ENCODE measurements around the gene NPPA.

DNA sequence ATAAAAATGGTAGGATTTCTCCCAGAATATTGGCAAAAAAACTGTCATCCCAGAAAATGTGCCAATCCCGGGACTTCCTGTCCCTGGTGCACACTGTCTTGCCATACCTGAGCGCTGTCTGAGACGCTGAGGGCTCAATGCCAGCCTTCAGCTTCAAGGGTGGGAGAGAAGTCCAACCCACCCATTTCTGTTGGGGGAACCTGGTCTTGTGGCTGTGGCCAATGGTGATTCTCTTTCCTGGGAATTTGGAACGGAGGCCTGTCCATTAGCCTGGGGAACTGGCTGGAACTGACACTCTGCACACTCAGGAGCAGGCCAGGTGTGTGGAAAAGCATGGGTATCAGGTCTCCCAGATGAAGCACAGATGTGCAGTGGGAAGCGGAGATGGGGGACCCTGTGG is 48.5 kb downstream of the NPPA start:
- TF ChIP-seq, protein P1, sequence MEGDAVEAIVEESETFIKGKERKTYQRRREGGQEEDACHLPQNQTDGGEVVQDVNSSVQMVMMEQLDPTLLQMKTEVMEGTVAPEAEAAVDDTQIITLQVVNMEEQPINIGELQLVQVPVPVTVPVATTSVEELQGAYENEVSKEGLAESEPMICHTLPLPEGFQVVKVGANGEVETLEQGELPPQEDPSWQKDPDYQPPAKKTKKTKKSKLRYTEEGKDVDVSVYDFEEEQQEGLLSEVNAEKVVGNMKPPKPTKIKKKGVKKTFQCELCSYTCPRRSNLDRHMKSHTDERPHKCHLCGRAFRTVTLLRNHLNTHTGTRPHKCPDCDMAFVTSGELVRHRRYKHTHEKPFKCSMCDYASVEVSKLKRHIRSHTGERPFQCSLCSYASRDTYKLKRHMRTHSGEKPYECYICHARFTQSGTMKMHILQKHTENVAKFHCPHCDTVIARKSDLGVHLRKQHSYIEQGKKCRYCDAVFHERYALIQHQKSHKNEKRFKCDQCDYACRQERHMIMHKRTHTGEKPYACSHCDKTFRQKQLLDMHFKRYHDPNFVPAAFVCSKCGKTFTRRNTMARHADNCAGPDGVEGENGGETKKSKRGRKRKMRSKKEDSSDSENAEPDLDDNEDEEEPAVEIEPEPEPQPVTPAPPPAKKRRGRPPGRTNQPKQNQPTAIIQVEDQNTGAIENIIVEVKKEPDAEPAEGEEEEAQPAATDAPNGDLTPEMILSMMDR (IDR thresholded peaks at IDR 0.05), result no peak
- TF ChIP-seq POLR2A (IDR thresholded peaks at IDR 0.05), result no peak

Data from adrenal gland (tissue), 5 donors.